Spleen (tissue), 11 donors: ENCODE measurements around the gene ST6GALNAC5. TPM values are rescaled to one million over a fixed set of nuclear protein-coding genes. Genes with fewer than 3 reads are reported as not detected.

ENCODE experiments used
- DNase-seq: peaks from one replicate; pipeline ENCODE4 v3.0.0-alpha.2; 2020
- H3K27ac ChIP-seq, 8 donors: fragments of 200-600 bp; sonication (generic) in 7 of 8; 1 replicate in 4 of 8; 2 replicates in 4 of 8; pipeline versions ENCODE4 v1.5.0 to v1.8.0; 2016 to 2021; ENCODE audit warnings: inconsistent platforms in 4 of 8, mild to moderate bottlenecking in 4 of 8, moderate library complexity in 1 of 8
- H3K27me3 ChIP-seq, 7 donors: fragments of 200-600 bp; sonication (generic) in 6 of 7; replicated peaks in 1 of 7; 1 replicate in 4 of 7; 2 replicates in 3 of 7; pipeline versions ENCODE4 v1.5.0 to v1.8.0; 2016 to 2021; ENCODE audit warnings: inconsistent platforms in 3 of 7, mild to moderate bottlenecking in 1 of 7
- H3K36me3 ChIP-seq, 6 donors: fragments of 200-600 bp; sonication (generic) in 5 of 6; 1 replicate in 4 of 6; 2 replicates in 2 of 6; pipeline versions ENCODE4 v1.5.0 to v1.8.0; 2016 to 2021; ENCODE audit warnings: inconsistent platforms in 2 of 6
- H3K4me1 ChIP-seq, 6 donors: fragments of 200-600 bp; sonication (generic) in 5 of 6; 1 replicate in 3 of 6; 2 replicates in 3 of 6; pipeline versions ENCODE4 v1.5.0 to v1.8.0; 2016 to 2021; ENCODE audit warnings: inconsistent platforms in 3 of 6
- H3K4me3 ChIP-seq, 8 donors: fragments of 200-600 bp; sonication (generic) in 7 of 8; 1 replicate in 4 of 8; 2 replicates in 4 of 8; pipeline versions ENCODE4 v1.5.0 to v1.8.0; 2016 to 2021; ENCODE audit warnings: inconsistent platforms in 4 of 8, mild to moderate bottlenecking in 4 of 8, moderate library complexity in 2 of 8
- H3K9me3 ChIP-seq, 8 donors: fragments of 200-600 bp; sonication (generic) in 7 of 8; 1 replicate in 4 of 8; 2 replicates in 4 of 8; pipeline versions ENCODE4 v1.5.0 to v1.8.0; 2016 to 2021; ENCODE audit warnings: inconsistent platforms in 4 of 8
- CTCF ChIP-seq, 11 experiments: fragments of 200-600 bp in 7 of 11; fragments of 450-650 bp in 4 of 11; sonication (generic) in 4 of 11; IDR thresholded peaks in 8 of 11; conservative IDR thresholded peaks in 3 of 11; 1 replicate in 7 of 11; 2 replicates in 4 of 11; pipeline versions ENCODE4 v1.4.0 to v1.8.0; 2016 to 2021; ENCODE audit warnings: antibody characterized with exemption in 11 of 11, inconsistent platforms in 4 of 11, mild to moderate bottlenecking in 1 of 11
- POLR2A ChIP-seq, 3 donors: fragments of 450-650 bp; IDR thresholded peaks; one replicate each; pipeline ENCODE4 v1.5.1; 2017; ENCODE audit warnings: antibody characterized with exemption in 3 of 3, mild to moderate bottlenecking in 1 of 3
- POLR2AphosphoS5 ChIP-seq, 3 donors: sonication (generic); formaldehyde crosslinking; IDR thresholded peaks; one replicate each; pipeline ENCODE4 v1.5.1; 2017; ENCODE audit warnings: antibody characterized with exemption in 3 of 3
- WGBS, 5 donors: extraction: QIAGEN DNeasy Blood & Tissue Kit in 3 of 5; methylation state at CpG; one replicate each; pipeline versions ENCODE4 v1.1.5 to v1.1.7; 2013 to 2018; 5-methylcytosine and 5-hydroxymethylcytosine counted together
- intact Hi-C: fragments of 100-400 bp; cut with DNase I; formaldehyde crosslinking; loops from one replicate; pipeline ENCODE4 v1.15.0; 2023; ENCODE audit warnings: low total_unique reads
- polyA plus RNA-seq, 3 donors: library from polyadenylated mRNA; stranded (reverse); fragments of 200-250 nt; gene quantifications; one replicate each; pipeline ENCODE4 v1.2.1, GENCODE V29; 2013
- total RNA-seq, 7 donors: library from RNA; depleted of rRNA in 3 of 7; stranded (reverse); fragments of >200 nt in 3 of 7; fragmentation: NEBNext Ultra II Directional in 4 of 7; extraction: Animal tissue kit (Norgen Biotek cat#: 25700) in 4 of 7; gene quantifications; one replicate each; pipeline versions ENCODE4 v1.1.0 to v1.2.1, GENCODE V29; 2016 to 2021
- donor health status: healthy with polysubstance abuse.
- donor health status: DM: no; HTN: no; CAD: no; lungs with moderate emphysema.
- donor health status: DM: no; HTN: no; CAD: no.
- donor health status: Bipolar disorder and iron deficiency.
- donor health status: healthy.
- donor health status: DM: no; HTN: no; CAD: no.
- donor health status: DM: yes; HTN: yes; CAD: no.

ST6GALNAC5 gene
- total and polyA plus RNA-seq, 10 donors: 0.15 to 2.3 (median 1.6) TPM

GRCh38 chr1:76939817-76940216, 72.5 kb downstream of the ST6GALNAC5 start:
- Histone ChIP-seq H3K27ac (no peak overlapping the region), H3K4me3 (no peak overlapping the region), H3K4me1 (no peaks in the 10 kb centered on the region), H3K27me3 (no peaks in the 10 kb centered on the region), H3K36me3 (no peaks in the 10 kb centered on the region), H3K9me3 (no peaks in the 10 kb centered on the region)
- 81 to 90% (median 87%) methylated on average over 5 of the region's 5 CpGs for WGBS, 5 donors
- DNase-seq: no peak
- intact Hi-C loops: no loop called here
- no peak for TF ChIP-seq POLR2A (IDR thresholded peaks at IDR 0.05)
- no peak for TF ChIP-seq CTCF (IDR thresholded peaks at IDR 0.05 in 8 of 11, conservative IDR thresholded peaks at IDR 0.05 in 3 of 11)
- no peak for TF ChIP-seq POLR2AphosphoS5 (IDR thresholded peaks at IDR 0.05)

- Histone ChIP-seq H3K4me1 (no peaks in the 10 kb centered on the region), H3K9me3 (no peaks in the 10 kb centered on the region), H3K27ac (no peak overlapping the region), H3K36me3 (no peaks in the 10 kb centered on the region), H3K4me3 (no peak overlapping the region), H3K27me3 (no peaks in the 10 kb centered on the region)
- WGBS, 5 donors: 82 to 92% (median 85%) methylated on average over 4 of the region's 4 CpGs
- TF ChIP-seq POLR2A (IDR thresholded peaks at IDR 0.05): no peak
- TF ChIP-seq CTCF (IDR thresholded peaks at IDR 0.05 in 8 of 11, conservative IDR thresholded peaks at IDR 0.05 in 3 of 11): no peak
- no peak for TF ChIP-seq POLR2AphosphoS5 (IDR thresholded peaks at IDR 0.05)
- intact Hi-C loops: no loop called here
- no peak for DNase-seq
Measured at GRCh38 chr1:76940571-76941335, 73.5 kb downstream of the ST6GALNAC5 start.

GRCh38 chr1:76942549-76942948, 75.3 kb downstream of the ST6GALNAC5 start:
- no peak for DNase-seq
- H3K9me3 ChIP-seq: no peaks in the 10 kb centered on the region
- TF ChIP-seq POLR2A (IDR thresholded peaks at IDR 0.05) (no peak), POLR2AphosphoS5 (IDR thresholded peaks at IDR 0.05) (no peak), CTCF (IDR thresholded peaks at IDR 0.05 in 8 of 11, conservative IDR thresholded peaks at IDR 0.05 in 3 of 11) (no peak)
- no peak overlapping the region for H3K27ac ChIP-seq
- no peaks in the 10 kb centered on the region for H3K36me3 ChIP-seq
- H3K4me1 ChIP-seq: no peaks in the 10 kb centered on the region
- intact Hi-C loops: no loop called here
- no peaks in the 10 kb centered on the region for H3K27me3 ChIP-seq
- 66 to 96% (median 83%) methylated on average over 2 of the region's 2 CpGs for WGBS, 5 donors
- H3K4me3 ChIP-seq: no peak overlapping the region

GRCh38 chr1:76944942-76945341, 77.7 kb downstream of the ST6GALNAC5 start:
- 69 to 94% (median 84%) methylated on average over 2 of the region's 2 CpGs for WGBS, 5 donors
- TF ChIP-seq POLR2AphosphoS5 (IDR thresholded peaks at IDR 0.05) (no peak), CTCF (IDR thresholded peaks at IDR 0.05 in 8 of 11, conservative IDR thresholded peaks at IDR 0.05 in 3 of 11) (no peak), POLR2A (IDR thresholded peaks at IDR 0.05) (no peak)
- no peaks in the 10 kb centered on the region for H3K27me3 ChIP-seq
- H3K9me3 ChIP-seq: no peaks in the 10 kb centered on the region
- H3K36me3 ChIP-seq: no peaks in the 10 kb centered on the region
- H3K4me1 ChIP-seq: no peaks in the 10 kb centered on the region
- no peak for DNase-seq
- H3K27ac ChIP-seq: no peak overlapping the region
- intact Hi-C loops: no loop called here
- no peak overlapping the region for H3K4me3 ChIP-seq
